SU-DHL-6 (cell line): Measurements from ENCODE around the gene WDR7.

Experiments used
- H2AFZ ChIP-seq: fragments of 200-600 bp; sonication (generic); 2 replicates; pipeline ENCODE4 v1.6.1; 2014; ENCODE audit warnings: low read depth, mild to moderate bottlenecking, moderate library complexity, mixed read lengths, antibody characterized with exemption, low read length; ENCODE audit not compliant: severe bottlenecking
- H3F3A ChIP-seq: fragments of 200-600 bp; shearing (Covaris generic); 2 replicates; pipeline ENCODE4 v1.6.0; 2016; ENCODE audit warnings: antibody characterized with exemption, mild to moderate bottlenecking; ENCODE audit not compliant: insufficient read depth
- H3K27ac ChIP-seq: fragments of 200-600 bp; sonication (generic); 2 replicates; pipeline ENCODE4 v1.5.1; 2016; ENCODE audit warnings: low read depth, mild to moderate bottlenecking, low read length, moderate library complexity, mixed read lengths
- H3K27me3 ChIP-seq: fragments of 200-600 bp; sonication (generic), shearing (Covaris generic); 2 replicates; pipeline ENCODE4 v1.6.0; 2014; ENCODE audit warnings: mild to moderate bottlenecking, low read length
- H3K36me3 ChIP-seq: fragments of 200-600 bp; sonication (generic); 2 replicates; pipeline ENCODE4 v1.6.1; 2014; ENCODE audit warnings: mild to moderate bottlenecking, low read length, mixed read lengths
- H3K4me2 ChIP-seq: fragments of 300-600, 200-600 bp; shearing (Covaris generic), sonication (generic); 2 replicates; pipeline ENCODE4 v1.6.0; 2014; ENCODE audit warnings: low read length, low read depth, mild to moderate bottlenecking; ENCODE audit not compliant: poor library complexity, severe bottlenecking
- H3K4me3 ChIP-seq: fragments of 200-600 bp; sonication (generic); 2 replicates; pipeline ENCODE4 v1.5.1; 2014; ENCODE audit warnings: antibody characterized with exemption, low read length, mild to moderate bottlenecking, mixed read lengths; ENCODE audit not compliant: insufficient read depth, poor library complexity, severe bottlenecking
- H3K79me2 ChIP-seq: fragments of 200-600 bp; sonication (generic); 2 replicates; pipeline ENCODE4 v1.6.1; 2014; ENCODE audit warnings: mild to moderate bottlenecking, low read length, moderate library complexity; ENCODE audit not compliant: insufficient read depth
- H3K9ac ChIP-seq: fragments of 200-600 bp; sonication (generic); 2 replicates; pipeline ENCODE4 v1.7.0; 2014; ENCODE audit warnings: mild to moderate bottlenecking, low read length
- H3K9me2 ChIP-seq: fragments of 200-600 bp; sonication (generic); replicated peaks from 2 replicates; pipeline ENCODE4 v1.6.1; 2014; ENCODE audit warnings: low read length; ENCODE audit not compliant: insufficient read depth
- H3K9me3 ChIP-seq: fragments of 200-600 bp; sonication (generic); 2 replicates; pipeline ENCODE4 v1.6.1; 2014; ENCODE audit warnings: low read length, mixed read lengths; ENCODE audit not compliant: insufficient read depth
- H4K20me1 ChIP-seq: fragments of 200-600 bp; sonication (generic); 2 replicates; pipeline ENCODE4 v1.6.1; 2014; ENCODE audit warnings: low read depth, mild to moderate bottlenecking, antibody characterized with exemption, low read length, moderate library complexity, mixed read lengths
- EZH2phosphoT487 ChIP-seq: fragments of 200-600 bp; sonication (generic), shearing (Covaris generic); conservative IDR thresholded peaks from 2 replicates; pipeline ENCODE4 v1.6.1; 2018; ENCODE audit warnings: mild to moderate bottlenecking, antibody characterized with exemption, low read length, moderate library complexity, mixed read lengths
- TF ChIP-seq, protein P1 (sequence below): fragments of 200-600 bp; sonication (generic); IDR thresholded peaks from one replicate; pipeline ENCODE4 v1.5.1; 2017; ENCODE audit warnings: antibody characterized with exemption, mild to moderate bottlenecking, low read length, moderate library complexity; ENCODE audit not compliant: insufficient read depth, poor library complexity, severe bottlenecking

WDR7 gene

DNA sequence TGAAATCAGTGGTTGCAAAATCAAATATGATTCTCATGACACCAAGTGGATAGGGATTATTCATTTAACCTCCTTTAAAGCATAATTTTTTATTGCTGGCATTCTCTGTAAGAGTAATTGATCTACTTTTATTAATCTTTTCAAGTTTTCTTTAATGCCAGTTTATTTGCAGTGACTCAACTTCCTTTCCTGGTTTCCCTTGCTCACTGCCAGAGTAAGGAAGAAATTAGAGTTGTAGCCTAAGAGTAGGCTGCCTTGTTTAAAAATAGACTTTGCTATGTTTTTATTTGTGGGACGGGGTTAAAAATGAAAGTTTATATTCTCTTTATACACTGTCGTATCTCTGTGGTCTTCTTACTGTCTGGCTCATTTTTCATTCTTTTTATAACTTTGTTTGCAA lies 148.6 kb downstream of the WDR7 start:
- no peaks in the 10 kb centered on the region for H3K27me3 ChIP-seq
- no peaks in the 10 kb centered on the region for H4K20me1 ChIP-seq
- H3K27ac ChIP-seq, result no peak overlapping the region
- H3K4me2 ChIP-seq, result no peak overlapping the region
- H3K9me2 ChIP-seq, result no peaks in the 10 kb centered on the region
- H3F3A ChIP-seq, result no peaks in the 10 kb centered on the region
- no peak overlapping the region for H3K9ac ChIP-seq
- H3K4me3 ChIP-seq, result no peak overlapping the region
- TF ChIP-seq EZH2phosphoT487, result no peak
- TF ChIP-seq, protein P1, sequence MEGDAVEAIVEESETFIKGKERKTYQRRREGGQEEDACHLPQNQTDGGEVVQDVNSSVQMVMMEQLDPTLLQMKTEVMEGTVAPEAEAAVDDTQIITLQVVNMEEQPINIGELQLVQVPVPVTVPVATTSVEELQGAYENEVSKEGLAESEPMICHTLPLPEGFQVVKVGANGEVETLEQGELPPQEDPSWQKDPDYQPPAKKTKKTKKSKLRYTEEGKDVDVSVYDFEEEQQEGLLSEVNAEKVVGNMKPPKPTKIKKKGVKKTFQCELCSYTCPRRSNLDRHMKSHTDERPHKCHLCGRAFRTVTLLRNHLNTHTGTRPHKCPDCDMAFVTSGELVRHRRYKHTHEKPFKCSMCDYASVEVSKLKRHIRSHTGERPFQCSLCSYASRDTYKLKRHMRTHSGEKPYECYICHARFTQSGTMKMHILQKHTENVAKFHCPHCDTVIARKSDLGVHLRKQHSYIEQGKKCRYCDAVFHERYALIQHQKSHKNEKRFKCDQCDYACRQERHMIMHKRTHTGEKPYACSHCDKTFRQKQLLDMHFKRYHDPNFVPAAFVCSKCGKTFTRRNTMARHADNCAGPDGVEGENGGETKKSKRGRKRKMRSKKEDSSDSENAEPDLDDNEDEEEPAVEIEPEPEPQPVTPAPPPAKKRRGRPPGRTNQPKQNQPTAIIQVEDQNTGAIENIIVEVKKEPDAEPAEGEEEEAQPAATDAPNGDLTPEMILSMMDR, result no peak
- no peaks in the 10 kb centered on the region for H3K9me3 ChIP-seq
- H3K79me2 ChIP-seq, result no peaks in the 10 kb centered on the region
- H3K36me3 ChIP-seq, result no peaks in the 10 kb centered on the region
- H2AFZ ChIP-seq, result no peak overlapping the region

DNA sequence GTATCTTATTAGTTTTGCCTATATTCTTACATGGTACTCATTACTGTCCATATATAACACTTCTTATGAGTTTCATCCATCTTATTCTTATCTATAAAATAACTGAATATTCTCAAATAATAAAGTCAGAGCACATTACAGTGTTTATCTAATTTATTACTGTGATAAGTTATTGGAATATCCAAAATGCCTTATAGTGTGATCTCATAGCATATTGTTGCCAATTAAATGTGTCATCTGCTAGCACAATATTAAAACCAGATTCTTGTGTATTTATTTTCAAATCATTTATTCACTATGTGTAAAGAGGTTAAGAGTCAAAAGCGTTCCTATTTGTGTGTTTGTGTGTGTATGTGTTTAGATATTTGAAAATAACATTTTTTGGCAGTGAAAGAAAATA lies 151.9 kb downstream of the WDR7 start:
- no peak overlapping the region for H3K4me2 ChIP-seq
- no peaks in the 10 kb centered on the region for H4K20me1 ChIP-seq
- no peaks in the 10 kb centered on the region for H3F3A ChIP-seq
- no peaks in the 10 kb centered on the region for H3K9me3 ChIP-seq
- H2AFZ ChIP-seq, result no peak overlapping the region
- H3K27ac ChIP-seq, result no peak overlapping the region
- H3K4me3 ChIP-seq, result no peak overlapping the region
- no peaks in the 10 kb centered on the region for H3K9me2 ChIP-seq
- no peaks in the 10 kb centered on the region for H3K36me3 ChIP-seq
- TF ChIP-seq, protein P1, result no peak
- no peak for TF ChIP-seq EZH2phosphoT487
- no peaks in the 10 kb centered on the region for H3K27me3 ChIP-seq
- H3K9ac ChIP-seq, result no peak overlapping the region
- H3K79me2 ChIP-seq, result no peaks in the 10 kb centered on the region

DNA sequence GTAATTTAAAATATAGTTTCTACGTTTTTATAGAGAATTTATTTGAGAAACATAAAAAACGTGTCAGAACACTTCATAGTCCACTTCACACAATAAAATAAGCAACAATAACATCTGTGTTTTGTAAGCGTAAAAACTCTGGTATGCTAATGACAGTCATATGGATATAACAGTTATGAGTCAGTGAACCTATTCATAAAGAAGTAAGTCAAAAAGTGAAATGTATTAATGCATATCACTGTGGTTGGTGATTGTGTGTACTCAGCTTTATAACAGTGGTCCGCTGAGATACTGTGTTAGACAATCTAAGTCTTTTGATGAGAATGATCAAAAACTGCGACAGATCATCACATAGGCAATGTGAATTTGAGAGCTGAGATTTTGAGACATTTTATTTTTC lies 153.2 kb downstream of the WDR7 start:
- H3K4me2 ChIP-seq, result no peak overlapping the region
- no peak overlapping the region for H3K4me3 ChIP-seq
- TF ChIP-seq, protein P1, result no peak
- no peak for TF ChIP-seq EZH2phosphoT487
- no peaks in the 10 kb centered on the region for H3F3A ChIP-seq
- H3K79me2 ChIP-seq, result no peaks in the 10 kb centered on the region
- no peaks in the 10 kb centered on the region for H3K9me3 ChIP-seq
- H3K27me3 ChIP-seq, result no peaks in the 10 kb centered on the region
- no peaks in the 10 kb centered on the region for H3K9me2 ChIP-seq
- H3K9ac ChIP-seq, result no peak overlapping the region
- H3K36me3 ChIP-seq, result no peaks in the 10 kb centered on the region
- no peaks in the 10 kb centered on the region for H4K20me1 ChIP-seq
- H3K27ac ChIP-seq, result no peak overlapping the region
- H2AFZ ChIP-seq, result no peak overlapping the region

DNA sequence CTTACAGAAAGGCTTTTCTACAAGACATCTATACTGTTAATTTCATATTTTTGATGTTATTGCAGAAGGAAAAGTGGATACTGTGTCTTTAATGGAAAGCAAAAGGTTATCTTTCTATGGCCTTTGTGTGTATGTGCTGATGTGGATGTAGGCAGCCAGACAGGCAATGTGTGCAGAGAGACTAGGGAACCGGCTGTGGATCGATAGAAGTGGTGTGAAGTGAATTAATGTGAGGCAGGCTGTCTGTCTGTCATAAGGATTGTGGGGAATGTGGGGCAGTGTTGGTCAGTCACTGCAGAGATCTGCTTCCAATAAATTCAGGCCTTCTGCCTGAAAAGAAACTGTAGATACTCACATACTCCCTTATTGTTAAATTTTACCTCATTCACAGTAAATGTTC lies 156.7 kb downstream of the WDR7 start:
- no peaks in the 10 kb centered on the region for H3K79me2 ChIP-seq
- no peak overlapping the region for H3K4me3 ChIP-seq
- H3K9ac ChIP-seq, result no peak overlapping the region
- H3K36me3 ChIP-seq, result no peaks in the 10 kb centered on the region
- no peaks in the 10 kb centered on the region for H3K9me2 ChIP-seq
- no peaks in the 10 kb centered on the region for H3K9me3 ChIP-seq
- H4K20me1 ChIP-seq, result no peaks in the 10 kb centered on the region
- no peak overlapping the region for H3K27ac ChIP-seq
- no peak overlapping the region for H3K4me2 ChIP-seq
- H2AFZ ChIP-seq, result no peak overlapping the region
- no peaks in the 10 kb centered on the region for H3F3A ChIP-seq
- H3K27me3 ChIP-seq, result no peaks in the 10 kb centered on the region
- TF ChIP-seq EZH2phosphoT487, result no peak
- TF ChIP-seq, protein P1, result no peak
